DLD1 (cell line): Measurements from ENCODE around the gene LRP1.

Experiments
- in situ Hi-C: cut with HindIII; loops from 2 replicates; pipeline ENCODE4 v1.10.0; 2017; ENCODE audit warnings: low sequenced_read_pairs

Gene LRP1

DNA sequence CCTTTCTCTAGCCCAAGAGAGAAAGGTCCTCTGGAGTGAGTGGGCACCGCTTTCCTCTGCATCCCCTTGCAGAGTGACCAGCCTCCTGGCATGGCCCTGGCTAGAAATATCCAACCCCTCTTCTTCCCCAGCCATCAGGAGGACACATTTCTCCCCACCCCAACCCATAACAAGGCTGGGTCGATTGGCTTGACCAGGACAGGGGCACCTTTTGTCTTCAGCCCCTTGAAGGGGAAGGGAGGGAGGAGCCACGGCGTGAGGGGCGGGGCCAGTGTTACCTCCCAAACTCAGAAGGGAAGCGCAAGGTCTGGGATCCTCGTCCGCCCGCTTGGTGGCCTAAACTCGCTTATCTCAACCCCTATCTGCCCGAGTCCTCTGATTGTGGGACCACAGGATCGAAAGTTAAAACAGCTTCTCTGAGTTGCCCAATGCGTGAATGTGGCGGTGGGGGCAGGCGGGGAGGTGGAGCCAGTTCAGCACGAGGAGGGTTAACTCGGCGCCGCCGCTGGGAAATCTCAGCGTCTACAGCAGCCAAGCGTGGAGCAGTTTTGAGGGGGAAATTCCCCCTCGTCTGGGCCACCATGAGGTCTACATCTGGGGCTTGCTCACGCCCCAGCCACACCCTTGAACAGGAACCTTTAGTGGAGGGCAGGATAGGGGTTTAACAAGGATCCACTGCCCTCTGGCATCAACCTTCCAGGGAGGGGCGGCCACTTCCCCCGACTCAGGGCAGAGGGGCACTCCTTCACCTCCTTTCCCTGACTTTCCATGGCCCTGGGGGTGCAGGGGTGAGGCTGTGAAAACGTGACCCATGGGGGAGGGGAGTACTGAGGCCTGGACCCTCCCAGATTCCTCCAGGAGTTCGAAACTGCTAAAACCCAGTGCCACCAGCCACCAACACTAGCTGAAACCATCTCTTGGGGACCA is 17.9 kb upstream of the LRP1 start:
- in situ Hi-C loops: no loop called here

DNA sequence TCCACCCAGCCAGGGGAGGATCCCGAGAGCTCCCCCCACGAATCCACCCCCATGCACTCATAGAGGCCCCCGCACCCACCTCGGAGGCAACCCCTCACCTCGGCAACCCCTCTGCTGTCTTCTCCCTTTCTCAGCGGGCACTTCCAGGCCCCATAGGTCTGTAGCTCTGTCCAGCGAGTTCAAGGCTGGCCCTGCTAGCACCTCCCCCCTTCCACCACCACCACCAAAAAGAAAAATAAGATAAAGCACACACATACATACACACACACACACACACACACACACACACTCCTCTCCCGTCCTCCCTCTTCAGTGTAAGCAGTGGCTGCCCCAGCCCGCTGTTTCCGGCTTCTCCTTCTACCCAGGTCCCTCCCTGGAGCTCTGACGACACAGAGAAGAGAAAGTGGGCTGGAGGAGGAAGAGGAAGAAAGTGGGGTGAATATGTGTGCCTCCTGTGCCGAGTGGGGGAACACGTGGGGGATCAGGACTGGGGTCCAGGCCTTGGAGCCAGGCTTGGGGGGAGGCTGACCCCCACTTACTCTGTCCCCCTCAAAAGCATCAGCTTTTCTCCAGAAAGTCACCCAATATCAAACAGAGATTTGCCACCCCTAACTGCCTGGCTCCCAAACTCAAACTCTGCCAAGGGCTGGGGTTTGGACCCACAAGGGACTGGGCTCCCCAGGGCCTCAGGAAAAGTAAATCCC is 17.1 kb upstream of the LRP1 start, which contains the start of gene STAT6:
STAT6 (minus strand) TSS at position 332 of the 704 bp plus-strand sequence. CDS start 3,084 bp downstream, outside the sequence.
- in situ Hi-C loops: no loop called here

- in situ Hi-C loops: no loop called here
These were observed 15.6 kb upstream of the LRP1 start for GRCh38 chr12:57112492-57113294.

GRCh38 chr12:57116580-57117281 is 11.6 kb upstream of the LRP1 start:
- in situ Hi-C loops: no loop called here

DNA sequence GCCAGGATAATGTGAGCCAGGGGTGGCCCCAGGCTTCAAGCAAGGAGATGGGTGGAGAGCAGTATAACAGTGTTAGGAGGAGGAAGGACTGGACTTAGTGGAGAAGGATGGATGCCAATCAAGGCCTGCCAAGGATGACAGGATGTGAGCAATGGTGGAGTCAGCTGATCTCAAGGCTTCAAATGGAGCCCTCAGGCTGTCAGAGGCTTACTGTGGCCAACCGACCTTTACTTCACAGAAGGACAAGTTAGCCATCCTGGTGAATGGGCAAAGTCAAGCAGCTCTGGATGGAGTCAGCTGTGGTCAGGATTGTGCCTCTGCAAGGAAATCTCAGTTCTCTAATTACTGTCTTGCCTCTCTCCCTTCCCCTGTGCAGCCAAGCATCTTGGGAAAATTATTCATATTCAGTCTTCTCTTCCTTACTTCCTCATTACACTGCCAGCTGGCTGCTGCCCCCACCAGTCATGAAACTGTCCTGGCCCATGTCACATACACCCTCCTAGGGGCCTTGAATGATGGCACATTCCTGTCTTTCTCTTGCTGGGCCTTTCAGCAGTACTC is 9.5 kb upstream of the LRP1 start:
- in situ Hi-C loops: no loop called here

- in situ Hi-C loops: loop anchor here (5.0 to 10.0 kb wide), 2 partner anchors 53 to 55 kb away; no protein-coding TSS in a partner anchor
These were observed 8.8 kb upstream of the LRP1 start for GRCh38 chr12:57119294-57120085.

DNA sequence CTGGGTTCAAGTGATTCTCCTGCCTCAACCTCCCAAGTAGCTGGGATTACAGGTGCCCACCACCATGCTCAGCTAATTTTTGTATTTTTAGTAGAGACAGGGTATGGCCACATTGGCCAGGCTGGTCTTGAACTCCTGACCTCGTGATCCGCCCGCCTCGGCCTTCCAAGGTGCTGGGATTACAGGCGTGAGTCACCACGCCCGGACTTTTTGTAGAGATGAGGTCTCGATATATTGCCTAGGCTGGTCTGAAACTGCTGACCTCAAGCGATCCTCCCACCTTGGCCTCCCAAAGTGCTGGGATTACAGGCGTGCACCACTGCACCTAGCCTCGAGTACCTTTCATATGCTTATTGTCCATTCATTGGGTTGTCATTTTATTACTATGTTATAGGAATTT is 7.6 kb upstream of the LRP1 start:
- in situ Hi-C loops: loop anchor here (5.0 to 10.0 kb wide), 2 partner anchors 52 to 56 kb away; no protein-coding TSS in a partner anchor

DNA sequence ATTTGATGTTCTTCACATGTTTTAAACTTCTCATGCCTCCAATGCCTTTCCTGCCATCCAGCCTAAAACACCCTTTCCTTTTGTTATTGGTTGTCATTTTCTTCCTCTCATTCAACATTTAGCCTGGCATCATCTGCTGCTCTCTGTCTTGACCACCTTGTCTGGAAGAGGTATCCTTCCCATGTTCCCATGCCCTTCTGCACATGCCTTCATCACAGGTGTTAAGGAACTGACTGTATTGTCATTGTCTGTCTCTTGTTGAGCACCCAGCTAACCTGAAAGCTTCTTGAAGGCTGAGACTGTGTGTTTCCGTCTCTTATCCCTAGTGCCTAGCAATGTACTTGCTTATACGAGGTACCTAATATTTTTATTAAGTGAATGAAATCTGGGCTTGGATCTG is 4.5 kb upstream of the LRP1 start:
- in situ Hi-C loops: loop anchor here (5.0 to 10.0 kb wide), 2 partner anchors 48 to 59 kb away; no protein-coding TSS in a partner anchor

- in situ Hi-C loops: loop anchor here (5.0 to 10.0 kb wide), 2 partner anchors 48 to 60 kb away; no protein-coding TSS in a partner anchor
These were observed 3.9 kb upstream of the LRP1 start for GRCh38 chr12:57124261-57124877.

DNA sequence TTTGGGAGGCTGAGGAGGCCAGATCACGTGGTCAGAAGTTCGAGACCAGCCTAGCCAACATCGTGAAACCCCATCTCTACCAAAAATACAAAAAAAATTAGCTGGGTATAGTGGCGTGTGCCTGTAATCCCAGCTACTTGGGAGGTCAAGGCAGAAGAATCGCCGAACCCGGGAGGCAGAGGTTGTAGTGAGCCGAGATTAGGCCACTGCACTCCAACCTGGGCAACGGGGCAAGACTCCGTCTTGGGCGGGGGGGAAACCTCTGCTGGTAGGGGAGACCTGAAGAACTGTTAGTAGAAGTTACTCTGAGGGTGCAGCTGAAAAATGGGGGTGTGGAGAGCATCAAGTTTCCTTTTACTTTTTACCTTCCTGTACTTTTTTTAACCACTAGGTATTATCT is 2.2 kb upstream of the LRP1 start:
- in situ Hi-C loops: loop anchor here (10.0 kb wide), 1 partner anchor 61 kb away; no protein-coding TSS in a partner anchor

DNA sequence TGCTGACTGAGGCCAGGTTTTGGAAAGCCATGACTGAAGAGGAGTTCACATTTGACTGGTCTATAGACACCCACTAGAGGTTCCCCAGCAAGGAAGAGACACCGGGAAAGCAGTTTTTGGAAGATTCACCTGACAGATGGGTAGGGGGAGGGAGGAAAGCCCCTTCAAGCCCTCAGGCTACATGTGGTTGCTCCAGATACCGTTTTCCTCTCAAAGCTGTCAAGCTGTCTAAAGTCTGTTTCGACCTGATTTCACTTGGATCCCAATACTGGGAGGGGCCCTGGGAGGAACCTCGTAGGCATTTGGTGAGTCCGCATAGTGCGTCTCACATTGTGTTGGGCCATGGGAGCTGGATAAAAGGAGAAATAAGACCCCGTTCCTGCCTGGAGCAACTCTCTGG is 1.7 kb upstream of the LRP1 start:
- in situ Hi-C loops: loop anchor here (10.0 kb wide), 1 partner anchor 62 kb away; no protein-coding TSS in a partner anchor

DNA sequence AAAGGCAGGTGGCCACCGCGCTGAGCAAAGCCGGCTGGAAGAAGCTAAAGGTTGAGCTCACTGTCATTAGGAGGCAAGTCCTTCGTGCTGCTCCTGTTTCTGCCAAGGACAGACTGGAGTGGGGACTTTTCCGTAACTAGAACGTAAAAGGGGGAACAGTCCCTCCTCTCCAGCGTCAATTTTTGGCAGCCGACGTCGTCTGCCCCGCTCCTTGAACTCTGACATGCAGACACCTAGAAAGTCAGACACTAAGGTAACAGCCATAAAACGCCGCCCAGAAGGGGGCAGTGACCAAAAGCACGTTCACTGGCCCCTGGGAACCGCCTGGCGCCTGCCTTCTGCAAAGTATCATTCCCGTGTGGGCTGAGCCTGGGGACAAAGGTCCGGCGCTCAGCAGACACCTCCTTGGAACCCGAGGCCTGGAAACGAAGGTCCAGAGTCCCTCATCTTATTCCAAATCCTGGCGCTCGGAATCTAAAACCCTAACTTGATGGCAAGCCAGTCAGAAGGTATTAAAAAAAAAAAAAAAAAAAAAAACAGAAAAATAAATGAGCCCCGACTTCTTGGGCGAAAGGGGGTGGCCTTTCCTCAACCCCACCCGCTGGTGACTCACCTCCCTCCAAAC is 1.1 kb upstream of the LRP1 start:
- in situ Hi-C loops: loop anchor here (10.0 kb wide), 1 partner anchor 62 kb away; no protein-coding TSS in a partner anchor

GRCh38 chr12:57128519-57129247 is 400 bp downstream of the LRP1 start:
- in situ Hi-C loops: loop anchor here (10.0 kb wide), 1 partner anchor 64 kb away; no protein-coding TSS in a partner anchor

DNA sequence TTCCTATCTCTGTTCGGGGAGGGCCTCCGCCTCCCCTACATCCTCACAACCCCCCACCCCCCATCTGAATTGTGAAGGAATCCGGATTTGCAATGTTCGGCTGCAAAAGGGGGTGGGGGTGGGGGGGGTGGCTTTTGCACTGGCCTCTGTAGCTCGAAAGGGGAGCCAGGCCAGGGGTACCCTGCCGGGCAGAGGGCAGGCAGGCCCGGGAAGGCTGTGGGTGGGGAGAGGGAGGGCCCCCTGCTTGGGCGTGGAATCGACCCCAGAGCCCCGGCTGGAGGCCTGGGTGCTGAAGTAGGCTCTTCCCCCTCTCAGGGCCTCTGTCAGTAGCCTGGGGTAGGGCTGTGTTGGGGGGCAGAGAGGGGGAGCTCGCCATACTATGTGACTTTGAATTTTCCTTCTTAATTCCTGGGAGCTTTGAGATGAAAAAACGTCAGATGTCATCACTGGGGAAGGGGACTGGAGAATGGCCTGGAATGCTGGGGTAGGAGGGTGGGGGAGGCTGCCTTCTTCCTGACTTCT is 1.1 kb downstream of the LRP1 start:
- in situ Hi-C loops: loop anchor here (10.0 kb wide), 1 partner anchor 65 kb away; no protein-coding TSS in a partner anchor

GRCh38 chr12:57129889-57130288 is 1.6 kb downstream of the LRP1 start:
- in situ Hi-C loops: loop anchor here (10.0 kb wide), 1 partner anchor 65 kb away; no protein-coding TSS in a partner anchor

DNA sequence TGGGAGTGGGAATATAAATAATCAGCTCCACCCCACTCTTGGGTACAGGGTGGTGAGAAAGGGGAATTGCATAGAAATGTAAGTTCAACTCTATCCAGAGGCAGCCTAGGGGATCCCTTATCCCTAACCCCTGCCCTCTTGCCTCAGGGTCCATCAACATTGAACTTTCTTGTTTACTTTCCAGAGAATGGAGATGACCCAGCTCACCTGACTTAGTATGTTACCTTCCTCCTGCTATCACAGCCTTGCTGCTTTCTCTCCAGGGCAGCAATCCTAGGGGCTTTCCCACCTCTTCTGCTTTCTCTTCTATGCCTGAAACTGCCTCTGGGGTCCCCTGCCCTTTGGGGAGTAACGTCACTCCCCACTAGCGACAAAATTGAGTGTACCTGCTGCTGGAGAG is 2.7 kb downstream of the LRP1 start:
- in situ Hi-C loops: no loop called here
